GM19463 (cell line): ENCODE data around the gene MEGF9.
A peak's percentile ranks its signal among the peaks of the same experiment; 100 is the strongest.
"Not testable (repeated sequence)": the region's sequence is repeated elsewhere in the genome, so short reads cannot be mapped to it uniquely, and the experiment has no call there.

Experiments used
- ATAC-seq: cut with Tn5 transposase; IDR thresholded peaks from one replicate; pipeline ENCODE4 v1.9.1; 2021; ENCODE audit warnings: mild to moderate bottlenecking, moderate library complexity; ENCODE audit not compliant: unreplicated experiment

MEGF9 gene

GRCh38 chr9:120663380-120663779 lies 50.9 kb downstream of the MEGF9 start:
- ATAC-seq = no peak

DNA sequence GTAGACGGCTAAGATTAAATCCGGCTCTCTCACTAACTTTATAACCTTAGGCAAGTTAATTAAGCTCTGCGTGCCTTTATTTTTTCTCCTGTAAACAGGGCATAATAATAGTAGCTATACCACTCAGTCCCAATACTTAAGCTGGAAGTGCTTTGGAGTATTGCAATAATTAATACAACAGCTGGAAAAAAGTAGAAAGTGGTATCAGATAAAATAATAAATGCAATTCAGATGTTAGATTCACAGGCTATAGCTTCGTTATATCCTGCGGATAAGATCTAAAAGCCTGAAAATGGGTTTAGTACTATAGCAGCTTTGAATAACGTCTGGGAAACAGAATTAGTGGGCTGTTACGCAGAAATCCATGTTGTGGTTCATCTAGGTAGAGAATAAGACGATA lies 51.8 kb downstream of the MEGF9 start:
- ATAC-seq = no peak

DNA sequence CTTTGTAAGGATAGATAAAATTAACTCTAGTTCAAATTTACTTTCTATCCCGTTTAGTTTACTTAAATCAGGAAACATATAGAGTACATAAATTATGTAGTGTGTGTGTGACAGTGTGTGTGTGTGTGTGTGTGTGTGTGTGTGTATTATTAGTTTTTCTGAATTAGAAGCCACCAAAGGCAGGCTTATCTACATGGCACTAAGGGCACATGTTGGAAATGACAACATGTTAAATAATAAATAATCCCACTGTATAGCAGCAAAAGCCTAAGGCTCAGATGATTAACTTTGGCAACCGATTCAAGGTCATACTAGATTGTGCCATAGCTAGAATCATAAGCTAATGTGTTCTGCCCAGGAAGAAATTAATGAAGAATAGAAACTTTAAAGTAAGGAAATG lies 54.6 kb downstream of the MEGF9 start:
- ATAC-seq = no peak

DNA sequence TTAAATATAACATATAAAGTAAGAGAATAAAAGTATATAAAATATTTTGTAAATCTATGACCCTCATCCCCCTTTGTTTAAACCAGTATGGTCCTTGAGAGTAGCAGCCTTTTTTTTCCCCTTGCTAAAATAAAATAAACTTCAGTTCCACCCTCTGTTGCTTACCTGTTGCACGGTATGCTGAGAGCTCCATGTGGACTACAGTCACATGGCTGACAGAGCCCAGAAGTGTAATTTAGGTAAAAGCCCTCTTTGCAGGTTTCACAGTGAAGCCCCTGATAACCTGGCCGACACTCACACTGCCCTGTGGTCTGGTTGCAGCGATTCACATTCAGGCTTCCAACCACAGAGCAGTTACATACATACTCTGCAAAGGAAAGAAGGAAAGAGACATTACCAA lies 55.1 kb downstream of the MEGF9 start:
- ATAC-seq = no peak

GRCh38 chr9:120655005-120655622 lies 59.2 kb downstream of the MEGF9 start:
- peak; percentile 76 for ATAC-seq

- no peak for ATAC-seq
Measured at GRCh38 chr9:120654272-120654671, 60.0 kb downstream of the MEGF9 start.

- ATAC-seq = no peak
Measured at GRCh38 chr9:120653762-120654161, 60.5 kb downstream of the MEGF9 start.

DNA sequence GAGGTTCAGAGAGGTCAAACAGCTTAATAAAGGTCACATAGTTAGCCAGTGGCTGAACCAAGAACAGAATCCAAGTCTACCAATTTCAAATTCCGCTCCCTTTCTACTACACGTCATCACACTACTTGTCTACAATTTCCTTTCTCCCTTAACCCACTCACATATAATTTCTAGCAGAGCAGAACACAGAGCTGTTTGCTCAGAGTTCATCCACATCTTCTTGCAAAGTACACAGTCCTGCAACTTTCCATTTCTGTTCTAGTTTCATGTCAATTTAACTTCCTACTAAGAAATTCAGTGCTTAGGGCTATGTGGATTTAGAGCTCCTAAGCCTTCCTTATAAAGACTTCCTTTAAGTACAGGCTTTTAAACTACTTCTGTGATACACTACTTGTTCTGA lies 61.3 kb downstream of the MEGF9 start:
- ATAC-seq = no peak

GRCh38 chr9:120650352-120650751 lies 63.9 kb downstream of the MEGF9 start:
- ATAC-seq = no peak

GRCh38 chr9:120648581-120649197 lies 65.6 kb downstream of the MEGF9 start:
- ATAC-seq = no peak

DNA sequence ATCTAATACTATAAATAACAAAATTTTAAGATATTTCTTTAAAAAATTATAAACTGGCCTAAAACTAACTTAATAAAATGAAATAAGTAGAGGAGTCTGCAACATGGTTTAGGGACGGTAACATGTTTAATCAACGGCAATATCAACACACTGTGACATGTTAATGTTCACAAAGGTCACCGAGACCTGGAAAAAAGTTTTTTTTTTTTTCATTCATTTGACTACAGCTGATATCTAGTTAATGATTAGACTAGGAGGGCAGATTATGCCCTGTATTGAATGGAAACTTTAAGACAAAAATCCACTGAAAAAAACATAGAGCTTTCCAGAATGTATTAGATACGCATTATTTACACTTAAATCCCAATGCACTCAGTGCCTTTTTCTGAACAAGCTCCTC lies 67.3 kb downstream of the MEGF9 start:
- ATAC-seq = no peak

GRCh38 chr9:120645760-120646159 lies 68.5 kb downstream of the MEGF9 start:
- no peak for ATAC-seq

- ATAC-seq = no peak
Measured at GRCh38 chr9:120643061-120643460, 71.2 kb downstream of the MEGF9 start.

GRCh38 chr9:120642129-120642770 lies 72.0 kb downstream of the MEGF9 start:
- ATAC-seq = no peak

DNA sequence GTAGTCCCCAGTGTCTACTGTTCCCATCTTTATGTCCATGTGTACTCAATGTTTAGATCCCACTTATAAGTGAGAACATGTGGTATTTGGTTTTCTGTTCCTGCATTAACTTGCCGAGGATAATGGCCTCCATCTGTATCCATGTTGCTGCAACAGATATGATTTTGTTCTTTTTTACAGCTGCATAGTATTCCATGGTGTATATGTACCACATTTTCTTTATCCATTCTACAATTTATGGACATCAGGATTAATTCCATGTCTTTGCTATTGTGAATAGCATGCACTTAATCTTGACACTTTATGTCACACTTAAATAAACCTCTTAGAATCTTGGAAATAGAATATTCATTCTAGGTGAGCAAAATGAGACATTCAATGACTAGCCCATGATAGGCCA lies 73.4 kb downstream of the MEGF9 start:
- ATAC-seq = not testable (repeated sequence)

- no peak for ATAC-seq
Measured at GRCh38 chr9:120640380-120640779, 73.9 kb downstream of the MEGF9 start.

- ATAC-seq = no peak
Measured at GRCh38 chr9:120637919-120638318, 76.4 kb downstream of the MEGF9 start.

- ATAC-seq = no peak
Measured at GRCh38 chr9:120636194-120636957, 77.9 kb downstream of the MEGF9 start.

DNA sequence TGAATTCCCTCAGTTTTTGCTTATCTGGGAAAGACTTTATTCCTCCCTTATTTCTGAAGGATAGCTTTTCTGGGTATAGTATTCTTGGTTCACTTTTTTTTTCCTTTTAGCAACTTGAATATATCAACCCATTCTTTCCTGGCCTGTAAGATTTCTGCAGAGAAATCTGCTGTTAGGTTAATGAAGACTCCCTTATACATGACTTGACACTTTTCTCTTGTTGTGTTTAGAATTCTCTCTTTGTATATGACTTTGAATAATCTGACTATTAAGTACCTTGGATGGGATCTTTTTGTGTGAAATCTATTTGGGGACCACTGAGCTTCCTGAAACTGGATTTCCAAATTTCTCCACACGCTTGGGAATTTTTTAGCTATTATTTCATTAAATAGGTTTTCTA lies 79.3 kb downstream of the MEGF9 start:
- ATAC-seq = no peak

DNA sequence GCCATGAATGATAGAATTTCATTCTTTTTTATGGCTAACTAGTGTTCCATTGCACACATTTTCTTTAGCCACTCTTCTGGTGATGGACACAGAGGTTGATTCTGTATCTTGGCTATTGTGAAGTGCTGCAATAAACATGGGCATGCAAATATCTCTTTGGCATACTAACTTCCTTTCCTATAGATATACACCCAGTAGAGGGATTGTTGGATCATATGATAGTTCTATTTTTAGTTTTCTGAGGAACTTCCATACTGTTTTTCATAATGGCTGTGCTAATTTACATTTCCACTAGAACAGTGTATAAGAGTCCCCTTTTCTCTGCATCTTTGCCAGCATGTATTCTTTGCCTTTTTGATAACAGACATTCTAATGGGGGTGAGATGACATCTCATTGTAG lies 83.9 kb downstream of the MEGF9 start:
- ATAC-seq = no peak

DNA sequence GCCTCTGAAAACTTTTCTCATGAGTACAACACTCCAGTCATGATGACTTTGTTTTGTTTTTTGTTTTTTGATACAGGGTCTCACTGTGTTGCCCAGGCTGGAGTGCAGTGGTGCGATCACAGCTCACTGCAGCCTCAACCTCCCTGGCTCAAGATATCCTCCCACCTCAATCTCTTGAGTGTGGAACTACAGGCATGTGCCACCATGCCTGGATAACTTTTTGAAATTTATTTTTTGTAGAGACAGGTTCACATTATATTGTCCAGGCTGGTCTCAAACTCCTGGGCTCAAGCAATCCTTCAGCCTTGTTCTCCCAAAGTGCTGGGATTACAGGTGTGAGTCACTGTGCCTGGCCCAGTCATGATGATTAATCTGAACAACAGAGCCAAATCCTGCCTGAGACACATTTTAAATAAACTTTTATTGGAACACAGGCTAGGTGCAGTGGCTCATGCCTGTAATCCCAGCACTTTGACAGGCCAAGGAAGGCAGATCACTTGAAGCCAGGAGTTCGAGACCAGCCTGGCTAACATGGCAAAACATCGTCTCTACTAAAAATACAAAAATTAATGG lies 85.3 kb downstream of the MEGF9 start:
- ATAC-seq = not testable (repeated sequence)
